ENCODE measurements around the gene PRICKLE1.

The PRICKLE1 gene

DNA sequence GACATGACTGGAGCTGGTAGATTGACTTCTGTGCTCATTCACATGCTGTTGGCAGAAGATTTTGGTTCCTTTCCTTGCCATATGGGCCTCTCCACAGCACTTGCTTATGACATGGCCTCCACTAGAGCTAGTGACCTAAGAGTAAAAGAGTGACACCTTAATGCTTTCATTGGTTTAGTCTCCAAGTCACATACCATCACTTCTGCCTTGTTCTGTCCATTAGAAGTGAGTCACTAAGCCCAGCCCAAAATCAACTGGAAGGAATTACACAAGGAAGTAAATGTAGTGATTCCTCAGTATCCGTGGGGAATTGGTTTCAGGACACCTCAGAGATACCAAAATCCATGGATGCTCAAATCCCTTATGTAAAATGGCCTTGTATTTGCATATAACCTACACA lies 182.2 kb downstream of the PRICKLE1 start:
- H3K4me1 ChIP-seq (ENCODE audit: insufficient read depth, low read length, poor library complexity, severe bottlenecking), result no peaks in the 10 kb centered on the region
- no peaks in the 10 kb centered on the region for H3K79me2 ChIP-seq (ENCODE audit: insufficient read depth, low read length)
- no peaks in the 10 kb centered on the region for H3K9me3 ChIP-seq (ENCODE audit: insufficient read depth, low read depth, low read length)
- peaks cover 40% of the 10 kb centered on the region; the same call in 1 of the 2 replicates for H3K36me3 ChIP-seq (ENCODE audit: insufficient read depth, low read length)
- no peak overlapping the region for H2AFZ ChIP-seq (ENCODE audit: low read length)
- H3K9me2 ChIP-seq (replicated peaks; ENCODE audit: low read depth, low read length), result no peaks in the 10 kb centered on the region
- TF ChIP-seq, protein P1, sequence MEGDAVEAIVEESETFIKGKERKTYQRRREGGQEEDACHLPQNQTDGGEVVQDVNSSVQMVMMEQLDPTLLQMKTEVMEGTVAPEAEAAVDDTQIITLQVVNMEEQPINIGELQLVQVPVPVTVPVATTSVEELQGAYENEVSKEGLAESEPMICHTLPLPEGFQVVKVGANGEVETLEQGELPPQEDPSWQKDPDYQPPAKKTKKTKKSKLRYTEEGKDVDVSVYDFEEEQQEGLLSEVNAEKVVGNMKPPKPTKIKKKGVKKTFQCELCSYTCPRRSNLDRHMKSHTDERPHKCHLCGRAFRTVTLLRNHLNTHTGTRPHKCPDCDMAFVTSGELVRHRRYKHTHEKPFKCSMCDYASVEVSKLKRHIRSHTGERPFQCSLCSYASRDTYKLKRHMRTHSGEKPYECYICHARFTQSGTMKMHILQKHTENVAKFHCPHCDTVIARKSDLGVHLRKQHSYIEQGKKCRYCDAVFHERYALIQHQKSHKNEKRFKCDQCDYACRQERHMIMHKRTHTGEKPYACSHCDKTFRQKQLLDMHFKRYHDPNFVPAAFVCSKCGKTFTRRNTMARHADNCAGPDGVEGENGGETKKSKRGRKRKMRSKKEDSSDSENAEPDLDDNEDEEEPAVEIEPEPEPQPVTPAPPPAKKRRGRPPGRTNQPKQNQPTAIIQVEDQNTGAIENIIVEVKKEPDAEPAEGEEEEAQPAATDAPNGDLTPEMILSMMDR (conservative IDR thresholded peaks at IDR 0.05; ENCODE audit: low read length), result no peak
- TF ChIP-seq EZH2phosphoT487 (IDR thresholded peaks at IDR 0.05; ENCODE audit: borderline replicate concordance), result no peak
- H3F3A ChIP-seq (ENCODE audit: low read depth), result no peaks in the 10 kb centered on the region
- no peaks in the 10 kb centered on the region for H3K27me3 ChIP-seq (ENCODE audit: insufficient read depth, low read length, poor library complexity, severe bottlenecking)
- H3K4me2 ChIP-seq (ENCODE audit: low read depth, low read length, poor library complexity, severe bottlenecking), result no peak overlapping the region
- H4K20me1 ChIP-seq (ENCODE audit: insufficient read depth, low read length, poor library complexity, severe bottlenecking), result peaks cover 9% of the 10 kb centered on the region
- no peak overlapping the region for H3K4me3 ChIP-seq (ENCODE audit: low read length, poor library complexity, severe bottlenecking)
- no peak overlapping the region for H3K9ac ChIP-seq (ENCODE audit: low read depth, low read length, poor library complexity, severe bottlenecking)

Measured in Loucy (cell line).